Activated CD4-positive, alpha-beta T cell treated with anti-CD3 and anti-CD28 coated beads, Interleukin-2, amount 50 U/mL, for 16 hours (primary cell): Measurements from ENCODE around the gene GRM1.

Source experiments
- DNase-seq: peaks from one replicate; pipeline ENCODE4 v3.0.0-alpha.2; 2020

The GRM1 gene

DNA sequence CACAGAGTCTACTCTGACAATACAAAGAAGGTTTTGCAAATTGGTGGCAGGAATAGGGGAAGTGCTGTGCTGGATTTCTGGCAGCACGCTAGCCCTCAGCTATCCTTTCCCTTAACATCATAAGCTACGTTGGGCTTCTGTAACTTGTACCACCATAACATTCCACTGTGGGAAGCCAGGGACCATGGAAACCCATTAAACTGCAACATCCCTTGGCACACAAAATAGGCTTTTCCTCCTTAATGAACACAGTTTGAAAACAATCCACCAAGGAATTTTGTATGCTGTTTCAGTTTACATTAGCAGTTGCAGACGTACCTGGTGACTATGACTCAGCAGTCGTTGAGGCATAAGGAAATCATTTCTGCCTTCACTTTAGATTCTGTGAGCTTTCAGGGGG is 310.9 kb downstream of the GRM1 start:
- no peak for DNase-seq

GRCh38 chr6:146341493-146342230 is 312.8 kb downstream of the GRM1 start:
- DNase-seq = no peak

GRCh38 chr6:146345598-146345997 is 316.7 kb downstream of the GRM1 start:
- DNase-seq = no peak

- no peak for DNase-seq
Observed at GRCh38 chr6:146347090-146347489, 318.2 kb downstream of the GRM1 start.

DNA sequence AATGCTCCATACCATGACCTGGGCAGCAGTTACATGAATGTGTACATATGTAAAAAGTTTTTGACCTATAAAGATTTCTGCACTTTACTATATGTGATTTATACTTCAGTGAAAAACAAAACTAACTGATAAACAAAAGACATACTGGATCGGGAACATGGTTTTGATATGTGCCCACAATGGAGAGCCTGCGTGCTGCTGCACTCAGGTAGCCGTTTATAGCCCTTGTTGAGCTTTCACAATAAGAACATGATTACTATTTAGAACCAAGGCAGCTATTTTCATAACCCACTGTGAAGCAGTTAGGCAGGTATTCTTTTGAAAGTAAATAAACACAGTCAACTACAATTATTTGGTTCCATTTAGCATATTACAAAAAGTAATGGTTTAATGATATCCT is 318.8 kb downstream of the GRM1 start:
- no peak for DNase-seq

DNA sequence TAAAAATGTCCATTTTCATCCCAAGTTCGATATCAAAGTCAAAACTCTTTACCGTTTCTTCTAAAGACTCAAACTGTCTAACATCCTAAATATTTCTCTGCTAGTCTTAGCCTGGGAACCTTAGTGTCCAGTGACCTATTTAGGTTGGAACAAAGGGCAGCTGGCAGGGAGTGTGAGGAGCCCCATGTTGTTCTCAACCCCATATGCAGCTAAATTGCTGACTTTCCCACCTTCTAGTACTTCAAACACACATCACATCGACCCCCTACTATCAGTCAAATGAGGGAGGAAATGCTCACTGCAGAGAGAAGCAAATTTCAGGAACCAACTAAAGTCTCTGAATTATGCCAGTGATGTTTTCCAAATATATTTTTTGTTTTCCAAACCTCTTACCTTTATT is 322.2 kb downstream of the GRM1 start:
- DNase-seq = no peak

GRCh38 chr6:146352163-146352562 is 323.3 kb downstream of the GRM1 start:
- no peak for DNase-seq

DNA sequence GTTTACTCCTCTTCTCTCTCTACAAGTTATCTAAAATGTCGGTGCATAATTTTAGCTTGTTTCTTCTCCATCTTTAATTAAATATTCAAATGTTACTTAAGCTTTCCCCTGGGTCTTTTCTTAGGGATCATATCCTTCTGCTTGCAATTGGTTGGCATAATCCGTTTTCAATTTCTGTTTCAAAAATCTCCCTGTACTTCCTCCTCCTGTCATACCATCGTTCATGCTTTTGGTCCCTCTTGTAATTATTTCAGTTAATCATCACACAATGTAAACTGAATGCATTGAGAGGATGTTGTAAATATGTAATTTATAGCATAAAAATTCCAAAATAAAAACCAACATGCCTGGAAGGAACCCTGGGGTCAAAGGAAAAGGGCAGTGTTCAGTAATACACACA is 325.6 kb downstream of the GRM1 start:
- no peak for DNase-seq

DNA sequence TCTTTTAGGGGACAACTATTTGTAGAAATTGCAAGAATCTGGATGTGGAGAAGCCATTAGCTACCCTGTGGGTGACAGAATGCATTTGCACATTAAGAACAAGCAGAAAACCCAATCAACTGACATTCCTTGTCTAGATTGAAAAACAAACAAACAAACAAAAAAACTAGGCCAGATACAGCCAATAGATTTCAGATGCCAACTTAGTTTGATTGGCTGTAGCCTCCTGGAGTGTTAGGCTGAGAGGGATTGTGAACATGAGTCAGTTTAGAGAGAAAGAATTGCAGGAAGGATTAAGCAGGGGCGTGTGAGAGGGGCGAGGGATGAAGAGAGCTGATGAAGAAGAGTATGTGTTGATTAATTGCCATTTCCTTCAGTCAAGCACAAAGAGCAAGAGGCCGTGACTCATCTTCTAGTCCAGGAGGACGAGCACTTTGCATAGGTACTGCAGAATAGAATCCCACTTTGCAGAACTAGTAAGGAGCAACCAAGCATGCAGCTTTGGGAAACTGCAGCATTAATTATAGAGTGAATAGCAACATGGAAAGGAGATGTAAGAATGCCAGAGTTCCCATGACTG is 326.7 kb downstream of the GRM1 start:
- DNase-seq = no peak

- DNase-seq = peak; percentile 74
Observed at GRCh38 chr6:146357578-146358430, 328.9 kb downstream of the GRM1 start.

DNA sequence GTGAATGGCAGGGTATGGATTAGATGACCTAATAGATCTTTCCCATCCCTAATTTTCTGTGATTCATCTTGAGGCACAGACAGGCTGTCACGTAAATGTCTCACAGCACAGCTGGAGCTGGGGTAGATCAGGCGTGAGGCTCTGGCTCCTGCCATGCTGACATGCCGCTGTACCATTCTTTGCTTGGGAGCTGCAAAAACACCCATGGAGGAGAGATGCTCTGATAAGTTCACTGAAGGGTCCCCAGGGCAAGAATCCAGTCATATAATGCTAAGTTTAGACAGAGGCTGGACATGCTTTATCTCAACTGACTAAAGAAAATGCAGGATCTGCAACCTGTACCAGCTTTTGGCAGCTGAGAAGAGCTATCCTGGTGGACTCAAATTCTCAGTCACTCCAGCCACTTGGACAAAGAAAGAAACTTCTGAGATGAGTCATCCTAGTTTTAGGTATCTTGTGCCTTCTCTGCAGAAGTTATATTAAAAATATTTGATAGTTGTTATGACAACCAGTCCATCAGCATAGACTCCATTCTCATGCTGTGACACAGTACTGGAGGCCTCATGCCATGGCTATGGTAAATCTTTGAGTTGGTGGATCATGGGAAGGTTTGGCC is 329.7 kb downstream of the GRM1 start:
- DNase-seq = peak; percentile 43

DNA sequence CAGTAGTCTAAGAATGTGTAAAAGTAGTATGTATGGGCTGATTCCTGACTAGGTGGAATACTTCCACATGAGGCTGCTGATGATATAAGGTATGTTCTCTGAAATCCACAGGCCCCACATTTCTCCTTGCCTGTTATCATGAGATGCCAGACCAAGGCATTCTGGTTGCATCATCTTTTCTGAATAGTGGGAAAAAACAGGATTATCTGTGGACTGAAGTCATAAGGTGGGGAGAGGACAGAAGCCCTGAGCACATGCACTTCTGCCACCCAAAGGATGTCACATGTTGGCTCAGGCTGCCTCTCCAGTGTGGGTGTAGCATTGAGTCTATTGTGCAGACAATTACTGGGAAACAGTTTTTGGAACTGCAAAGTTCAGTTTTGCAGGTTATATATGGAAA is 330.3 kb downstream of the GRM1 start:
- no peak for DNase-seq

DNA sequence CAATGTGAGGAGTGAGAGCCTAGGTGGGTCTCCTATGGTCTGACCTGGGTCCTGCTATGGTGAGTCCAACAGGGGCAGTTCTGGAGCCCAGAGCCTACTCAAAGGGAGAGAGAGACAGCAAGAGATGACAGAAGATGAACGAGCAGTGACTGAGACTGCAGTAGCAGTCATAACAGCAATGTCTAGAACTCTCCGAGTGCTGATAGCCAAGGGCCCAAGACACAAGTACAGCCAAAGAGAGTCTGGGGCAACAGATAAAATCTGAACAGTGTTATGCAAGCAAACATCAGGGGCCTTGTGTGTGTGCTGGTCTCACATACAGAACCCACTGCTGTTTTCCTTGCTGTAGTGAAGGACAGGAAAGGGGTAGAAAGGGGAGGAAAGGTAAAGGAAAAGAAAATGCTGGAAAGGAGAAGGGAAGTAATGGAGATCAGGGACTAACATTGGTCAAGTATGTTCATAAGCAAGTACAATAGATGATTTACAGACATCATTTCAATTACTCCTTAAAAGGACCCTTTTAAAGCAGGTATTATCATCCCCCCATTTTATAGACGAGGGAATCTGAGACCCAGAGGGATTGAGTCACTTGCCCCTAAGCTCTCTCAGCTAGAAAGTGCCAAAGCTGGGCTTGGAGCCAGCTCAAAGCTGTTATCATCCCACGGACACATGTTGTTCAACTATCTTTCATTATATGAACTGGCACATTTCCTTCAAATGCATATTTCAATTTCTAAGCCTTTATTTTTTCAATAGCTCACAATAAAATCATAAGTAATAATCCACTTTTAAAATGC is 332.5 kb downstream of the GRM1 start:
- no peak for DNase-seq

DNA sequence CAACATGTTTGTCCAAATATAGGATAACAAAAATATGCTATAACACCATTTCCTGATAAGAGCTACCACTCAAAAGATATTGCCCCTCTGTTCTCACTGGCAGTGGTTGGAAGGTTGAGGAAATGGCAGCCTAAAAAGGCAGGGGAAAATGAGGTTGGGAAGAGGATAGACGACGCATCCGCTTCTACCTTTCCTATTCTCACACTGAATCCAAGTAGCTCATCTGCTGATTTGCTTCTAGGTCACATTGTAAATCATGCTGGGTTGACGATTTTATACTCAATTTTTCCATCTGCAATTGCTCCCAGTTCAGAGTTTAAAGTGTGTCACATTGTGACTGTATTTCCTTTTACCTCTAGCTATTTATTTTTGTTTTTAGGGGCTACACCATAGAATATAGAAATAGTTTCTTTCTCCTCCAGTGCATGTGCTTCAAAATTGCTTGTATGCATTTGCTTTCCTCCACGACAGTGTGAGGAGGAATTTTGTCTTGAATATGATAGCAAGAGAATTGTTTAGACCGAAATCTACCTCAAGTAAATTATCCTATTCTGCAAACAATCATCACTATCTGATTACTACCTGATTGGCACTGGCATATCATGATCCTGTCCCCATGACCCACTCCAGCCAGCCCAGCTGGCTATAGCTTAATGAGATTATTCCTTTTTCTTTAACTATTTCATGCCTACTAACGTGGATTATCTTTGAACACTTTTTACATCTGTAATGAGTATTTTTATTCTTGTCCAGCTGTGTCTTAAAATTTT is 335.2 kb downstream of the GRM1 start:
- DNase-seq = no peak

DNA sequence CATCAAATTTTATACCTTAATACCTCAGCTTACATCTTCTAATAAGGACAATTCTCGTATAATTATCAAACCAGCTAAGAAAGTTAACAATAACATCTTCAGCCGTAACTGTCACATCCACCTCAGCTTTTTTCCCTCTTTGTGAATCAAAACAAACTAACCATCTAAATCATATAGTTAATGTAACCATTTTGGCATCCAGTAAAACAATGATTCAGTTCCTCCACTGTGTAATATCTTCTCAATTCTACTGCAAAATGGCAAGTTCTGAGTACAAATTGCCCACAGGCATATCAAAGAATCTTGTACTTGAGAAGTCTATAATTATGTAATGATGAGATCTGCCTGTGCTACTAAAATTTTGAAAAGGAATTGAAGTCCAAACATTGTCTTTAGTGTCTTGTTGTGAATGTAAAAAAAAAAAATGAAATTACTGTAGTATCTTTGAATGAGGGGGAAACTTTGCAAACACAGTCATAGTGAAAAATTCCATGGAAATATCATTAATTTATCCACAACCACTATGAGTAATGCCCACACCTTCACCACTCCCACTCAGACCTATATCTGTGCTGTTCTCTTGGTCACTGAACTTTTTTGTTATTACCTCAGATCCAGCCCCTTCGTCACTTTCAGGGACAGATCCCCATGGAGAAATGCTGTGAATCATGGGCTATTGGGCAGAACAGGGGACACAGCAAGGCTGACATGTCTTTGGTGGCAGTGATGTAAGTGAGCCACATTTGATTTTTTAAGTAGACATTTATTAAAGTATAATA is 336.1 kb downstream of the GRM1 start:
- DNase-seq = peak; percentile 23

DNA sequence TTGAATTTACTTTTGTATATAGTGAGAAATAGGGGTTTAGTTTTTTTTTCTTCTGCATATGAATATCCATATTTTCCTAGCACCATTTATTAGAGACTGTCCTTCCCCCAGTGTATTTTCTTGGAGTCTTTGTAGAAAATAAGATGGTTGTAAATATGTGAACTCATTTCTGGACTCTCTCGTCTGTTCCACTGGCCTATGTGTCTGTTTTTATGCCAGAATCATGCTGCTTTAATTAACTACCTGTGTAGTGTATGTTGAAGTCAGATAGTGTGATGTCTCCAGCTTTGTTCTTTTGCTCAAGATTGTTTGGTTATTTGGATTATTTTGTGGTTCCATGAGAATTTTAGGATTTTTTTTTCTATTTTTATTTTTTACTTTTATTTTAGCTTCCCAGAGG is 338.2 kb downstream of the GRM1 start:
- no peak for DNase-seq

DNA sequence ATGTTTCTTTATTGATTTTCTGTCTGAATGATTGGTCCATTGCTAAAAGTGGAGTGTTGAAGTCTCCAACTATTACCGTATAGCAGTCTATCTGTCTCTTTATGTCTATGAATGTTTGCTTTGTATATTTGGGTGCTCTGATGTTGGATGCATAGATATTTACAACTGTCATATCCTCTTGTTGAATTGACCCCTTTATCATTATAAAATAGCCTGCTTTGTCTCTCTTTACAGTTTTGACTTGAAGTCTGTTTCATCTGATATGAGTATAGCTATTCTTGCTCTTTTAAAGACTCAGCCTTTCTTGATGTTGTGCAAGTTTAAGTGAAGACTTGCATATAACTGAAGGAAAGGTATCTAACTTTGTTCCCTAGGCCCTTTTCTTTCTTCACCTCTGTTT is 341.0 kb downstream of the GRM1 start:
- no peak for DNase-seq

- DNase-seq = no peak
Observed at GRCh38 chr6:146381486-146381885, 352.6 kb downstream of the GRM1 start.

DNA sequence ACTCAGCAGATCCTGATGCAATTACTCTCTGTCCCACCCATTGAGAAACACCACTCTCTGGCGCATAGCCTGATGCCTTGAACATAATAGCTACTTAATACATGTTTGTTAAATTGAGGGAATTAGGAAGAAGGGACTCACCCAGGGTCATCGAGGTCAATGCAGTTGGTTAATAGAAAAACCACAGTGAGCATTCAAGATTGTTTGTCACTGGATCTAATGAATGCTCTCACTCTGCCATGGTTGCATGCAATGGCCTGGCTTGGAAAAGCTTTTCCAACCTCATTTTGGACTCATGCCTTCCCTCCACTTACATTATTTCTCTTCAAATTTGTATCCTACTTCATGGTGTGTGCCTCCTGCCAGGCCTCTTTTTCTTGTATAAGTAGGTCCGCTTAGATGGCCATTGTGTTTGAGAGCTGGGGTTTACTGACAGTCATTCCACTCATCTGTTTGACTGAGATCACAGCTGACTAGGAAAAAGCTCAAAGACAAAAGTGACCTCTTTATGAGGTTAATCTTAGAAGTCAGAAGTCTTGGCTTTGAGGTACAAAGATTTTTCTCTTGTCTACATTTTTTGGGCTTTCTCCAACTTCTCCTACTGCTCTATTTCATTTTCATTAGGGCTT is 360.0 kb downstream of the GRM1 start:
- DNase-seq = no peak

GRCh38 chr6:146389740-146390139 is 360.9 kb downstream of the GRM1 start:
- peak; percentile 38 for DNase-seq

- no peak for DNase-seq
Observed at GRCh38 chr6:146397638-146398037, 368.8 kb downstream of the GRM1 start.
